Measurements from ENCODE around the gene ZNRD2. TPM values are rescaled to one million over a fixed set of nuclear protein-coding genes. Genes with fewer than 3 reads are reported as not detected.

ZNRD2 gene
- total and polyA plus RNA-seq, 10 of the 15 experiments (the other 5 are each of a cell fraction or from before 2014, with no cell fraction given), result 7.9 to 111 (median 55.4) TPM

GRCh38 chr11:65589444-65590239 is 19.4 kb downstream of the ZNRD2 start (continued):
- no peak for TF ChIP-seq SKIL (IDR thresholded peaks at IDR 0.05; ENCODE audit: low read depth, poor library complexity, severe bottlenecking)
- TF ChIP-seq TCF7 (IDR thresholded peaks at IDR 0.05; ENCODE audit: borderline replicate concordance), result no peak
- no peak; the same call in 1 of the 2 replicates for TF ChIP-seq NR2F1 (conservative IDR thresholded peaks at IDR 0.05)
- no peak for TF ChIP-seq ATF2 (IDR thresholded peaks at IDR 0.05; ENCODE audit: low read length)
- no peak for TF ChIP-seq PBX3 (IDR thresholded peaks at IDR 0.05; ENCODE audit: insufficient replicate concordance, low read depth, low read length)
- 0 out of 2 replicates have a peak, but pooled peaks have one; percentile 70 for TF ChIP-seq RCOR1 (conservative IDR thresholded peaks at IDR 0.05; ENCODE audit: low read depth, low read length)
- no peak for TF ChIP-seq WRNIP1 (IDR thresholded peaks at IDR 0.05; ENCODE audit: borderline replicate concordance, low read depth, low read length)
- peak; percentile 76; the same call in 1 of the 2 replicates for TF ChIP-seq CBFB (IDR thresholded peaks at IDR 0.05; ENCODE audit: low read depth)
- 0 out of 2 replicates have a peak, but pooled peaks have one; percentile 13 for TF ChIP-seq RAD21 (IDR thresholded peaks at IDR 0.05; ENCODE audit: insufficient read depth, low read depth, low read length)
- no peak for TF ChIP-seq HSF1 (IDR thresholded peaks at IDR 0.05; ENCODE audit: low read depth, low read length)
- no peak for TF ChIP-seq PAX8 (IDR thresholded peaks at IDR 0.05)
- TF ChIP-seq SPI1 (IDR thresholded peaks at IDR 0.05; ENCODE audit: borderline replicate concordance, insufficient read depth, low read depth, low read length), result no peak
- TF ChIP-seq BCL11A (IDR thresholded peaks at IDR 0.05; ENCODE audit: low read depth, low read length), result 0 out of 2 replicates have a peak, but pooled peaks have one; percentile 29
- 0 out of 2 replicates have a peak, but pooled peaks have one; percentile 45 for TF ChIP-seq GATAD2B (conservative IDR thresholded peaks at IDR 0.05; ENCODE audit: low read depth)
- TF ChIP-seq RUNX3 (IDR thresholded peaks at IDR 0.05; ENCODE audit: low read length), result peak; percentile 92
- TF ChIP-seq E2F4 (IDR thresholded peaks at IDR 0.05; ENCODE audit: low read depth, low read length), result no peak
- no peak for TF ChIP-seq PKNOX1 (IDR thresholded peaks at IDR 0.05)
- peak; percentile 67; the same call in 1 of the 2 replicates for TF ChIP-seq TBL1XR1 (IDR thresholded peaks at IDR 0.05; ENCODE audit: low read depth, low read length)
- TF ChIP-seq BRCA1 (IDR thresholded peaks at IDR 0.05; ENCODE audit: low read depth, low read length), result no peak
